Measurements from ENCODE around the gene NCEH1.

NCEH1 gene

DNA sequence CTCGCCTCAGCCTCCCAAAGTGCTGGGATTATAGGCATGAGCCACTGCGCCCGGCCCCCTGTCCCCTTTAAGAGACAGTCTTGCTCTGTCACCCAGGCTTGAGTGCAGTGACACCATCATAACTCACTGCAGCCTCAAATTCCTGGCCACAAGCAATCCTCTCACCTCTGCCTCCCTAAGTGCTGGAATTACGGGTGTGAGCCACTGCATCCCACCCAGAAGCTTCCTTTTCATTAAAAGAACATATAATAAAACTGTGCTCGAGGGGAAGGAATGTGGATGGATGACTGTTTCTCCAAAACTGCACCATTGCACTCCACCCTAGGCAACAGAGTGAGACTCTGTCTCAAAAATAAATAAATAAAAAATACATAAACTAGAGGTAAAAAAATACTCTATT lies 70.1 kb downstream of the NCEH1 start:
- no peak for DNase-seq

DNA sequence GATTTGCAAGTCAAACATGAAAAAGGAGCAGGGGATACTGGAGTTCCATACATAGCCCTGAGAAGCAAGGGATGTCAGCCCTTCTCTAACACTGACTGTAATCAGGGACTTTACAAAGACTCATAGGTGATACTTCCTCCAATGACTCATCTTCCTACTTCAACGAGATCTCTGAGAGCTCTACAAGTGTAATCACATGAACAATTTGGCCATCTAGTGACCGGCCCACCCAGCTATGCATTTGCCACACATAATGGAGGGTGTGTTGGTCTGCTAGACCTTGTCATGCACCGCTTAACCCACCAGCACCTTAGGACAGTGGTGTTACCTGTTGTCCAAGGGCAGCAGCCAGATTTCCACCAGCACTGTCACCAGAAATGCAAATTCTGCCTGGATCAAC lies 75.3 kb downstream of the NCEH1 start:
- peak; percentile 40 for DNase-seq

DNA sequence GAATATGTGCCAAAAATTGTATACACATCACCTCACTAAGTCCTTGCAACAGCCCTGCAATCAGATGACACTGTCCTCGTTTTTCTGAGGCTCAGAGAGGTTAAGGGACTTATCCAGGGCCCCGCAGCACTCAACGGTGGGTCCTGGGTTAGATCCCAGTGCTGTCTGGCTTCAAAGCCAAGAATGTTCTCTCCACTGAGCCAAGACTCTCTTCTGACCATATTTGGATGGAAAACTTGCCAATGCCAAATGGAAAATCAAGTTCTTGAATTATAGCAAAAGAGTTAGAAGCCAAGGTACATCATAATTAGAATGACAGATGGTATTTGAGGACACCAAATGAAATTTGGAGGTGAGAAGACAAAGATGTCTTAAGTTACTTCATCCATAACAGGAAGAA lies 75.9 kb downstream of the NCEH1 start:
- DNase-seq = no peak

DNA sequence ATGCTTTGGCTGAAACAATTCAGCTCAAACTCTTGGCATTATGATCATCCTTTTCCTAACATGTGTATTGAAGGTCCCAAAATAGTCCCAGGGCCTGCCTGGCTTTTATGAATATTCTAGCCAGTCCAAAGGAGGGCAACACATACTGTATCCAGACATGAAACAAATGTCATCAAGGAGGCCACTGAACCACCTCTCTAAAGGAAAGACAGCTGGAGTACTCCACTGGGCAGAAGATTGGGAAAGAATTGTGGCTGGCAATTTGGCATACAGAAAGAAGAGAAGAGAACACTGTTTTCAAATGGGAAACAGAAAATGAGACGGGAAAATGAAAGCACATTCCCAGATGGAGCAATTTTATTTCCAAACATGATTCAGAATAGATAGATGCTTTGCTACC lies 80.6 kb downstream of the NCEH1 start:
- no peak for DNase-seq

DNA sequence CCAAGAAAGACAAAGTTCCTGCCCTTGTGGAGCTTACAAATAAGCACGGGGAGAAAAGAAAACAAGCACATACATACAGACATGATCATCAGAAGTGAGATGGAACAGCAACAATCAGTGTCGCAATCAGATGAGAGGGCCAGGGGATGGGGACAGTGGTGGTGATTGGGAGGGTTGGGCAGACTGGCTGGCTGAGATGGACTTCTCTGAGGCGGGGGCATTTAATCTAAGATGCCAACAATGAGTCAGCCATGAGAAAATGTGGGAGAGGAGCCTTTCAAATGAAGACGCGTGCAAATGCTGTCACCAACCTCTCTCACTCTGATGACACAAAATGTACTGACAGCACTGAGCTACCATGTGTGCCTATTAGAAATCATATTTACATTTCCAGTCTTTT lies 81.4 kb downstream of the NCEH1 start:
- DNase-seq = peak; percentile 41

DNA sequence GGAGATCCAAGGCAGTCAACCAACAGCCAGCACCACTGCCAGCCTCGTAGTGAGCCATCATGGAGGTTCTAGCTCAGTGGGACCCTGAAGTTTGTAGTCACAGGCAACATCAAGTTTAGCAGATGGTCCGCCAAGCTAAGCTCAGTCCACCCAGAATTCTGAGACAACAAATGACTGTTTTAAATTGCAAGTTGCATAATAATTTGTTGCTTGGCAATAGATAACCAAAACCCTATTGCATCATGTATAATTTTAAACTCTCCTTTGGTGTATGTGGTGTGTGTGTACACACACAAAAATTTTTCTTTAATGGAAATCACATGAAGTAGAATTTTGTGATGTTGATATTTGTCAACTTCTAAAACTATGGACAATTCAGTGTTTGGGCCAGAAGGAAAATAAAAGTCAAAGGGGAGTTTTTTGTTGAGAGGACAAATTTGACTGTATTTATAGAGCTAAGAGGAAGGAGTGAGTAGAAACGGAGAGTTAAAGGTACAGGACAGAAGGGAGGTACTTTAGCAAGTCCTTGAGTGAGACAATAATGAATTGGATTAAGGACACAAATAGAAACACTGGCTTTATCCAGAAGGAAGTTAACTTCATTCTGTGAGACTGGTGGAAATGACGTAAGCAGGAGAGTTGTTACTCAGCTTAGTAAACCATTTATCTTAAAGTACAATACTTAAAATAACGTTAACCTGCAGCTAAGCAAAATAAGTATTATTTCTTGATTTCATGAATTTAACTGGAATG lies 83.6 kb downstream of the NCEH1 start:
- DNase-seq = peak; percentile 64

DNA sequence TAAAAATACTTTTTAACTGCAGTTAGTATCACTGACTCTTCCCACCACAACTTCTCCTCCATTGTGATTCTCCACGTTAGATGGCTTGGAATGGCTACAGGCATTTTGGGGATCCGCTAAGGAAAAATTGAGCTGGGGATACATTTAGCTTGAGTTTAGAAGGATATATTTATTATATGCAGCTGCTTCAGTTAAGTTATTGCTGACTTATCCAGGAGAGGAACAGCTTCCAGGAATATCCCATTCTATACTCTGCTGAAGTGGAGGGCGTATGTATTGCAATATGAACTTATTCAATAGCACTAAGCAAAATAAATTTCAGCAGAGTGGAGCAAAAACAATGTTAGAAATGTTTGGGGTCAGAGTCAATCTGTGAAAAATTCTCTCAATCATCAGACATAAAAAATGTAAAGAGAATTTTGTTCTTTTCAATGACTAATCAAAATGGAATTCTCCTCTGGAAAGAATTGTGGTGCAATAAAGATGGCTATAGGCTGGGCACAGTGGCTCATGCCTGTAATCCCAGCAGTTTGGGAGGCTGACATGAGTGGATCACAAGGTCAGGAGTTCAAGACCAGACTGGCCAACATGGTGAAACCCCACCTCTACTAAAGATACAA lies 84.7 kb downstream of the NCEH1 start:
- DNase-seq = no peak

DNA sequence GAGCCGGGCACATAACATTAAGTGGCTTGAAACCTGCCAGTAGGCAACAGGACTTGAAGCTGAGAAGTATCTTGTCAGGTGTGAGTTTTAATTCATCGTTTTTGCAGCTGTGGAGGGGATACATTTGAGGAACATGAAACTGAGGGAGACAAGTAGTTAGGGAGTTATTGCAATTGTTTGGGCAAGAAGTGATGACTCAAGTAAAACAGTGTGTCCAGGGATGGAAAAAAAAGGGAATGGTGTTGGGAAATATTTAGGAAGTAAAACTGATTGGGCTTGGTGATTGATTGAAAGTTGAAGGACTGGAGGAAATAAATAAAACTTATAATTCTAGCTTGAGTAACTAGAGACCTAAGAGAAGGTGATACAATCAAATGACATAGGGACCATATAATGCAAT lies 85.5 kb downstream of the NCEH1 start:
- DNase-seq = peak; percentile 53

DNA sequence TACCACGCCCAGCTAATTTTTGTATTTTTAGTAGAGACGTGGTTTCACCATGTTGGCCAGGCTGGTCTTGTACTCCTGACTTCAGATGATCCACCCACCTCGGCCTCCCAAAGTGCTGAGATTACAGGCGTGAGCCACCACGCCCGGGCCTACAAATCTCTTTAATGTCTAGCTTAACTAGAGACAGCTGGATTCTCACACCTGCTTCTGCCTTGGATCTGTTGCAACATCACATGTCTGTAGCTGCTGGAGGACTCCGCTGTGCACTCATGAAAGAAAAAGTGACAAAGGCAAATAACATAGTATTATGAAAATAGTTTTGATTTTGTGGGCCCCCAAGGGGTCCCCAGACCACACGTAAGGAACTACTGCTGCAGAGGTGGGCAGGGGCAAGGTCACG lies 85.9 kb downstream of the NCEH1 start:
- DNase-seq = no peak

DNA sequence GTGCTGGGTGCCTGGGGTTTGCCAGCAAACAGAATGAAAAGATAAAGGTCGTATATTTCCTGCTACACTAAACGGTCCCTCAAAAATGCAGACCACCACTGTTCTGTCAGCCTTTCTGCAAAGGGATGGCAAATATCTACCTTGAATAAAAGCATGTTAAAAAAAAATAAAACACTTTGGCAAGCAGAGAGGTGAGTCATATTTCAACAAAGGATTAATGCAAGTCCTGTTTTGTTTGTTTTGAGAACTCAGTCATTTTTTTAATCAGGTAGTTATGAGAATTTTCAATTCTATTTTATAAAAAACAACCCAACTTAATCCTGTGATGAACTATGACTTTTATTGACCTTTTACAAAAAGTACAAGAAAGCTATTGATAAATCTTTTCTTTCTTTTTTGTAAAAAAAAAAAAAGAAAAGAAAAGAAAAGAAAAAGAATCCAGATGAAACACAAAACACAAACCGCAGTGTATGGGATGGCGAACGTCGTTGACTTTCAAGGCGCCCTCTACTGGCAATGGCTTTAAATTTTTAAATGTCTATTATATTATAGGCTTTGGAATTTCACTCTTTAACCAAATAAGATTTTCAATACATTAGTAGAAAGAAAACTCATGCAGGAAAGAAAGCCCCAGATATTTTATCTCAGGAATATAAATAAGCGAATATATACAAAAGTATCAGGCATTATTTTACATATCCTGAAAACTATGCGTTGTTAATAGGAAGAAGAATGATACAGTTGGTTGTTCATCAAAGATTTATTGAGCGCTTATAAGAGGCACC lies 87.8 kb downstream of the NCEH1 start:
- DNase-seq = peak; percentile 66

DNA sequence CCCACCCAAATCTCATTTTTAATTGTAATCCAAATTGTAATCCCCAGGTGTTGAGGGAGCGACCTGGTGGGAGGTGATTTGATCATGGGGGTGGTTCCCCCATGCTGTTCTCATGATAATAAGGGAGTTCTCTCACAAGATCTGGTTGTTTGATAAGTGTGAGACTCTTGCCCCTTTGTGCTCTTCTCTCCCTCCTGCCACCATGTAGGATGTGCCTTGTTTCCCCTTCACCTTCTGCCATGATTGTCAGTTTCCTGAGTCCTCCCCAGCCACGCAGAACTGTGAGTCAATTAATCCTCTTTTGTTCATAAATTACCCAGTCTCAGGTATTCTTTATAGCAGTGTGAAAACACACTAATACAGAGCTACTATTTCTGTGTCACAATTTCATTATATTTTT lies 88.7 kb downstream of the NCEH1 start:
- DNase-seq = no peak

DNA sequence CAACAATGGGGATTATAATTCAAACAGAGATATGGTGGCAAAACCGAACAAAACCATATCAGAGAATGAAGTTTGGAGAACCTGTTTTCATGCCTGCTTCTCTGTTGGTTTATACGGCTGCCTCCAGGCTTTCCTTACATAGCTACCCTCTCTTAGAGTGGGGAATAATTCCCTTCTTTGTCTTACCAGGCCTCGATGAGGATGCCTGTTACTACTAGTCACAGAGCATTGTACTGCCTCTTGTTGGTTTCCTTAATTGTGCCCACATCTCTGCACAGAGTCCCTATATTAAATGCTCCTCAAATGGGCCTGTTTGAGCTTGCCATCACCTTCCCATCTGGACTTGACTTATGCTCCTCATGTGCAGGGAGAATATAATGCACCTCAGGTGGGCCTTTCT lies 92.9 kb downstream of the NCEH1 start:
- no peak for DNase-seq

DNA sequence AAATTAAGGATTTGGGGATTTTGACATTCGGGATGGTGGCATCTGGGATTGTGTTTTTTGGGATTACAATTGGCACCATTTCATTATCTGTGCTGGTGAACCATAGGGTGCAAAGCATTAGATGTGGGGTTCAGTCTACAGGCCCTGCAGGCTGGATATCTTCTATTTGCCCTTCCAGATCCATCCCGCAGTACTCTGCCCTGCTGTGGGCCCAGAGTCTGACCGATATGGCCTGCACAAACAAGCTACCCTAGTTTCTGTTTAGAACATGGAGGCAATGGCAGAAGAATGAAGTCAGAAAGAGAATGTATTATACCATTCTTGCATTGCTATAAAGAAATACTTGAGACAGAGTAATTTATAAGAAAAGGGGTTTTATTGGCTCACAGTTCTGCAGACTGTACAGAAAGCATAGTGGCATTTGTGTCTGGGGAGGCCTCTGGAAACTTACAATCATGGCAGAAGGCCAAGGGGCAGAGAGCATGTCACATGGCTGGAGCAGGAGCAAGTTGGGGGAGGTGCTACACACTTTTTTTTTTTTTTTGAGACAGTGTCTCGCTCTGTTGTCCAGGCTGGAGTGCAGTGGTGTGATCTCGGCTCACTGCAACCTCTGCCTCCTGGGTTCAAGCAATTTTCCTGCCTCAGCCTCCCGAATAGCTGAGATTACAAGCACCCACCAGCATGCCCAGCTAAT lies 93.7 kb downstream of the NCEH1 start:
- no peak for DNase-seq

DNA sequence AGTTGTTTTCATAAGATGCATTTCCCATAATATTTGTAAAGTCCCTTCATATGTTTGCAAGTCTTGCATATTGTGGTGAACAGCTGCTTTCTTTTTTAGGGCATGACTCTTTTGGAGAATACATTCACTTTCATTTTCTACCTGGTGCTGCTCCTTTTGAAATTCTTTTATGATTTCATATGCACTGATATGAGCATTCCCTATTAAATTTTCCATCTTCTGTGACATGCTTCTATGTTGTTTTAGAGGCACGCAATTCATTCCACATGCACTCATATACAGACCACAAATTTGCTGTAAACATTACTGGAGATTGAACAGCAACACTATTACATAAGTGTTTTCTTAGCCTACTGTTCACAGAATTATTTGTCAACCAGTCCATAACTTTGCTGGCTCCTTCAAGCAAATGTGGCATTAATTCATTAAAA lies 94.8 kb downstream of the NCEH1 start:
- peak; percentile 82 for DNase-seq

DNA sequence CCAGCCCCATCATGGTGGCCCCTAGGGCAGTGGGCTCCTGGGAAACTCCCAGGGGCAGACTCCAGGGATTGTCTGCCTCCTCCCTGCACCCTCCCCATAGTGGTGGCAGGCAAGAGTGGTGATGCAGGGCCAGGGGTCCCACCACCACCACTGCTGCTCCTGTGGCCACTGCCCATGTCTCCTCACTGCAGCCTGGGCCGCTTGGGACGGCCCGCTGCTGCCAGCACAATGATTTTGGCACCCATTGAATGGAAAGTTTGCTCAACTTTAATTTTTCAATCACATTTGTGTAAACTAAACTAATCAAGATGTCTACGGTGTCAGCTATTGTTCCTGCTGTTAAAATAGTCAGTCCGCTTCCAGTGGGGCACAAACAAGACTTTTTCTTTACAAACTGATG lies 95.6 kb downstream of the NCEH1 start:
- DNase-seq = no peak

DNA sequence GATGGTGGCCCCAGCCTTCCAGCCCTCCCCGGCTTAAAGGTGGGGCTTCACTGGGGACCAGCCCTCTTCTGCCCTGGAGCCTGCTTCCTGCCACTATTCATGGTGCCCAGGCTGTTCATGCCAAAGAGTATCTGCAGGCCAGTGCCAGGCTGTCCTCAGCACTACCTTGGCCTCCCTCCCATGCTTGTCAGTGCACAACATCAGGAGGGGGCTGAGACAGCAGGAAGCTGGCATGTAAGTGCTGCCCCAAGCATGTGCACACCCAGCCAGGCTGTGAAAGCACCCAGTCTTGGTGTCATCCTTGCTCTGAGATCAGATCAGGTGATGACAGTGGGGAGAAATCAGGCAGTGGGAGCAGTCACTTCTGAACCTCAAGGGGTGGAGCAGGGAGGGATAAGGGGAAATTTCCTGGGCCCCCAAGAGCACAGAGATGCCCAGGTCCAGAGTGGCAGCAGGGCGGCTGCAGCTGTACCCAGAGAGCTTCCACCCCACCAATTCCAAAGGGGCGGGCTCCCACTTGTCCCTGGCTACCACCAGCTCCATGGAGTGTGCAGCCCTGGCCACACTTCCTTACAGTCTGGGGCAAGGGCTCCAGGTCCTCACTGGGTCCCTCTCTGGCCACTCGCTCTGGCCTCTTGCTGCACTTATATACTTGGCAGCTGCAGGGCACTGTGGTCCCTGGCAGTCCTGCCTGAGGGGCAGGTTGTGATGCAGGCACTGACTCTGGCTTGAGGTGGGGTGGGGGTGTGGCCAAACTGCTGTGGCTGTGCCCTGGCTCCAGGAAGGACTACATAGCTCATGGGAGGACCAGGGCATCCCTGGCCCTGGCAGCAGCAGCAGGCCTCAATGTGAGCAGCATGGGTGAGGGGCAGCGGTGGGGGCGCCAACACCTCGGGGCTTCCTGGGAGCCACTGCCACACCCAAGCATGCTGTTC lies 96.3 kb downstream of the NCEH1 start:
- no peak for DNase-seq

DNA sequence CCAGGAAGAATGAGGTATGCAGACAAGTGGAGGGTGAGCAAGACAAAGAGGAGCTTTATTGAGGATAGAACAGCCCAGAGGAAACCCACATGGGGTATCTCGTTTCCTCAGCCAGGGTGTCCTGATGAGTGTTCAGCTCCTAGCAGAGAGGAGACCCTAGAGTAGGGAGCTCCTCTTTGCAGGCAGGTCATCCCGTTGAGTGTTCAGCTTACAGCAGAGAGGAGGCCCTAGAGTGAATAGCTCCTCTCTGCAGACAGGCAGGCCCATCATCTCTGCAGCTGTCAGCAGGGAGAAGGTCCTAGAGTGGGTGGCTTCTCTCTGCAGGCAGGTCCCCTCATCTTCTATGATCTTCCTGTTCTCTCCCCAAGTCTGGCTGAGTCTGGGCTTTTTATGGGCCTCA lies 97.0 kb downstream of the NCEH1 start:
- DNase-seq = no peak

DNA sequence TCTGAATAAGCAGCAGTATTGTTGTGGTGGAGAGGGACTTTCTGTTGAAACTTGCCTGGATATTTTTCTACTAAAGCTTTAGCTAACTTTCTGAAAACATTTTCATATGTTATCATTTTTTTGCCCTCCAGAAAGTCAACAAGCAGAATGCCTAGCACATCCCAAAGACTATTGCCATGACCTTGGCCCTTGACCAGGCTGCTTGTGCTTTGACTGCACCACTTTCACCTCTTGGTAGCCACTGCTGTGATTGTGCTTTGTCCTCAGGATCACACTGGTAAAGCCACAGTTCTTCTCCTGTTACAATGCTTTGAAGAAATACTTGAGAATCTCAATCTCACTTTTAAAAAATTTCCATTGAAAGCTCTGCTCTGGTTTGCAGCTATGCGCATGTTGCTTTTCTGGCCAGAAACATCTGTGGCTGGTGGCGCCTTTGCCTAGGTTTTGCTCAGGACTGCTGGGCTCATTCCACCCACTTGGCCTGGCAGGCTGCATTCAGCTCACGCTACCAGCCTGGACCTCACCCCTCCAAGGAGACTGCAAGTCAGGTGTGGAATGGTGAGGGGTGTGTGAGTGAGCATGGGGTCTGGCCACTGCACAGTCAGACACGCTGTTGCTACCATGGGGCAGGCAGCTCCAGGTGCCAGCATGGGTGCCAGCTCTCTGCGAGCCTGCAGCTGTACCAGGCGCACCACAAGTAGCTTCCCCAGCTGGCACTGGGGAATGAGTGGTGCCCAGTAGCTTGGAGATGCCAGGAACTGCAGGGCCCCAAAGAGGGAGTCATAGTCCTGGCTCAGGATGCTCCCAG lies 97.8 kb downstream of the NCEH1 start:
- DNase-seq = no peak

DNA sequence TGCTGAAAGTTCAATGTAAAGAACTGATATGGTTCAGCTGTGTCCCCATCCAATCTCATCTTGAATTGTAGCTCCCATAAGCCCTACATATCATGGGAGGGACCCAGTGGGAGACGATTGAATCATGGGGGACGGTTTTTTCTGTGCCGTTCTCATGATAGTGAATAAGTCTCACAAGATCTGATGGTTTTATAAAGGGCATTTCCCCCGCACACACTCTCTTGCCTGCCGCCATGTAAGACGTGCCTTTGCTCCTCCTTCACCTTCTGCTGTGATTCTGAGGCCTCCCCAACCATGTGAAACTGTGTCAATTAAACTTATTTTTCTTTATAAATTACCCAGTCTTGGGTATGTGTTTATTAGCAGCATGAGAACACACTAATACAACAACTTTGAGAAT lies 101.1 kb downstream of the NCEH1 start:
- no peak for DNase-seq

DNA sequence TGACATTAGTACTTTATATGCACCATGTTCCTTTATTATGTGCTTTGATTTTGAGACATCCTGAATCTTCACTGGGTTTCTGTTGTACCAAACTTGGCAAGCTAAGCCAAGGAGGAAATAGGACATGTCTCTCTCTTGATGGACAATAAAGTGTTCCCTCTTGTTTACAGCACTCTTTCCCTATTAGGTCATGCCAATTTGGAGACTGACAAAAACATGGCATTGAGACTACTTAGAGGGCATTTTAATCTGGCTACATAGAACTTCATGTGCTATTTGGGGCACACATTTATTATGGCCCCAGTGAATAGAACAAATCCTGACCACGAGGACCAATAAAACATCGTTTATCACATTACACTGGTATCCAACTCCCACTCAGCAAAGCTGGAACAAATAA lies 102.3 kb downstream of the NCEH1 start:
- no peak for DNase-seq
